Measurements from ENCODE around the gene TMEM178B. TPM values are rescaled to one million over a fixed set of nuclear protein-coding genes. Genes with fewer than 3 reads are reported as not detected.

TMEM178B gene
- total and polyA plus RNA-seq, 2 of the 4 experiments (the other 2 are of a cell fraction), result under 0.01 to 0.05 TPM

GRCh38 chr7:141301544-141301943 lies 227.7 kb downstream of the TMEM178B start:
- no peak for TF ChIP-seq SMC3 (IDR thresholded peaks at IDR 0.05; ENCODE audit: low read depth, low read length)
- no peak for TF ChIP-seq CHD1 (IDR thresholded peaks at IDR 0.05; ENCODE audit: low read depth, low read length)
- TF ChIP-seq CEBPB (IDR thresholded peaks at IDR 0.05; ENCODE audit: low read depth, low read length), result no peak
- no peak for TF ChIP-seq ELK1 (IDR thresholded peaks at IDR 0.05; ENCODE audit: borderline replicate concordance, low read depth, low read length)
- no peak for TF ChIP-seq RCOR1 (IDR thresholded peaks at IDR 0.05; ENCODE audit: insufficient replicate concordance, low read length)
- no peak for TF ChIP-seq MXI1 (IDR thresholded peaks at IDR 0.05; ENCODE audit: borderline replicate concordance, low read depth, low read length)
- no peak for TF ChIP-seq MAZ (IDR thresholded peaks at IDR 0.05; ENCODE audit: borderline replicate concordance, low read depth, low read length)
- no peak for TF ChIP-seq CTCF (conservative IDR thresholded peaks at IDR 0.05; ENCODE audit: low read depth, low read length)
- TF ChIP-seq BHLHE40 (IDR thresholded peaks at IDR 0.05; ENCODE audit: low read depth, low read length), result no peak
- CTCF ChIA-PET, result no interaction called here

More at GRCh38 chr7:141301544-141301943, 227.7 kb downstream of the TMEM178B start:
- H4K20me1 ChIP-seq (ENCODE audit: insufficient read depth, low read length), result no peaks in the 10 kb centered on the region
- H2AK9ac ChIP-seq (replicated peaks; ENCODE audit: low read depth, low read length, poor library complexity), result no peak overlapping the region
- no peak overlapping the region for H2BK15ac ChIP-seq (ENCODE audit: low read depth, low read length)
- H4K8ac ChIP-seq (ENCODE audit: low read depth in 2 of 2, low read length in 2 of 2), result no peak overlapping the region
- in situ Hi-C loops (cut with MboI; ENCODE audit: low sequenced_read_pairs) (no loop called here), dilution Hi-C loops (cut with HindIII; ENCODE audit: low sequenced_read_pairs, unreplicated experiment) (no loop called here), intact Hi-C loops (cut with micrococcal nuclease) (no loop called here)
- no peak overlapping the region for H2BK5ac ChIP-seq (ENCODE audit: low read depth, low read length, poor library complexity, severe bottlenecking)
- no peak overlapping the region for H2BK120ac ChIP-seq (ENCODE audit: low read depth, low read length)
- DNase-seq (no peak), ATAC-seq (ENCODE audit: low read depth) (no peak)
- no peaks in the 10 kb centered on the region for H3K36me3 ChIP-seq (ENCODE audit: control insufficient read depth, insufficient read depth, low read length)
- BruUV-seq (replicated peaks), result no TSS peak
- WGBS, 2 experiments (ENCODE audit: extremely low coverage in 2 of 2, insufficient read length in 1 of 2), result 20% methylated on average over 1 of the region's 8 CpGs; no CpG with 5 or more reads in 1 of the 2 experiments
- no peaks in the 10 kb centered on the region for H3K27me3 ChIP-seq (ENCODE audit: control insufficient read depth, insufficient read depth, low read length)
- H3K27ac ChIP-seq (ENCODE audit: insufficient read depth, low read length), result no peak overlapping the region
- H3K18ac ChIP-seq (ENCODE audit: low read depth, low read length), result no peak overlapping the region
- H3K9ac ChIP-seq (ENCODE audit: low read depth, low read length), result no peak overlapping the region
- POLR2A ChIA-PET (ENCODE audit: unreplicated experiment), result no interaction called here
- no peak overlapping the region for H2AFZ ChIP-seq (replicated peaks; ENCODE audit: low read length, poor library complexity)
- H3K56ac ChIP-seq (ENCODE audit: extremely low read depth, insufficient read depth, low read length), result no peak overlapping the region
- H3K9me3 ChIP-seq (ENCODE audit: control insufficient read depth, insufficient read depth, low read length), result peaks cover 12% of the 10 kb centered on the region
- H3K14ac ChIP-seq (replicated peaks; ENCODE audit: low read depth, low read length), result no peak overlapping the region
- H3K79me1 ChIP-seq (ENCODE audit: low read depth in 1 of 2, low read length in 2 of 2), result no peaks in the 10 kb centered on the region
- H4K91ac ChIP-seq (ENCODE audit: insufficient read depth, low read depth, low read length), result no peak overlapping the region
- no peak overlapping the region for H2BK20ac ChIP-seq (ENCODE audit: low read depth, low read length)
- no peak overlapping the region for H3K4me2 ChIP-seq (ENCODE audit: low read depth, low read length)
- H4K5ac ChIP-seq (ENCODE audit: low read depth, low read length), result no peak overlapping the region
- no peaks in the 10 kb centered on the region for H3K4me1 ChIP-seq (ENCODE audit: control insufficient read depth, insufficient read depth, low read length)
- no peak overlapping the region for H3K4me3 ChIP-seq (ENCODE audit: insufficient read depth, low read depth, low read length)
- H3K9me1 ChIP-seq (ENCODE audit: insufficient read depth, low read length), result no peaks in the 10 kb centered on the region
- H3K23ac ChIP-seq (ENCODE audit: low read depth, low read length), result no peak overlapping the region
- H3K4ac ChIP-seq (ENCODE audit: low read depth, low read length), result no peak overlapping the region
- no peak overlapping the region for H2AK5ac ChIP-seq (ENCODE audit: low read depth, low read length)

Measured in IMR-90 (cell line).